Posterior cingulate gyrus (tissue), 11 donors: ENCODE results near the gene SH3BP5.

Source experiments
- DNase-seq, 10 donors: peaks; one replicate each; pipeline versions ENCODE4 v3.0.0 to v3.0.0-alpha.2; 2020 to 2021; ENCODE audit warnings: mixed read lengths in 3 of 10
- intact Hi-C: fragments of 100-400 bp; cut with DNase I; formaldehyde crosslinking; loops from one replicate; pipeline ENCODE4 v1.15.1; 2023

The SH3BP5 gene

DNA sequence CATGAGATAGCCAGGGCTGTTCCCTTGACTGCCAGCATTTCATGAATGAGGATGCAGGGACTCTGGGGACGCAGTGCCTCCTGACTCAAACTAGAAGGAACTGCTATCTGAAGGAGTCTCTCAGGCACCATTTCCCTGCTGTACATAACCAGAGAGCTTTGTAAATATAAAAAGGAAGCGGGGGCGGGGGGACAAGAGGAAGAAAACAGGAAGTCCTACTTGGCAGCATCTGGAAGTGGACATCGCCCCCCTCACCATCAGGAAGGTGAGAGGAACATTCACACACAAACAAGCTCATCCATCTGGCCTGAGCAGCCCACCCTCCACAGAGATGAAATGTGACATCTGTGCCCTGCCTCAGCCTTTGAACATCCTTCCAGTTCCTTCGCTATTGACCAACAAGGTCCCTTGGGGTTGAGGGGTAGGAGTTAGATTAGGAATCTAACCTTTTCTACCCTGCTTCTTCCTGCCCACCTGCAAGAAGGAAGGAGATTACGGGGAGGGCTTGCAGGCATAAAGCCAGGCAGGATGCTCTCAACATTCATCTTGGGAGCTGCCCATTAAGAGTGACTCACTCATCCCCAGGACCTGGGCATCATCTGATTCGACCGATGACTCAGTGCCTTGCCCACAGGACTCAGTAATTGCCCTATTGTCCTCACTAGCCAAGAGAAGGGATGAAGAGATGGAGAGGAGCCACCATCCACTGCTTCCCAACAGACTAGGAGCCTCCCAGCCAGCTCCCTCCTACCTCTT is 31.9 kb downstream of the SH3BP5 start:
- no peak for DNase-seq
- intact Hi-C loops, result no loop called here

DNA sequence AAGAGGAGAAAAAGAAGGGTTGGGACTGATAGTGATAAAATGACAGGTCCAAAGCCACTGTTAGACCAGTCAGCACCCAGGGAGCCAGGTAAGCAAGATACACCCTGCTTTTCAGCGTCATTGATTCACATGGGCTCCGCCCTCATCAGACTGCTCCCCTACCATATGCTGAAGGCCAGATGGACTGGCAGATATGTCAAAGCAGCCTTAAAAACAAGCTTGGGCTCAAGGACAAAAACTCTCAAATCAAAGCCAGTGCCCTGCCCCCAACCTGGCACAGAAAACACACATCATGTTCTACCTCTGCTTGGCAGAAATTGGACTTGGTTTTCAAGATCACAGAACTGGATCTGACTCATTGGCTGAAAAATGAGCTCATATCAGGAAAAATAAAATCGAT is 33.4 kb downstream of the SH3BP5 start:
- DNase-seq, result no peak
- intact Hi-C loops, result no loop called here

DNA sequence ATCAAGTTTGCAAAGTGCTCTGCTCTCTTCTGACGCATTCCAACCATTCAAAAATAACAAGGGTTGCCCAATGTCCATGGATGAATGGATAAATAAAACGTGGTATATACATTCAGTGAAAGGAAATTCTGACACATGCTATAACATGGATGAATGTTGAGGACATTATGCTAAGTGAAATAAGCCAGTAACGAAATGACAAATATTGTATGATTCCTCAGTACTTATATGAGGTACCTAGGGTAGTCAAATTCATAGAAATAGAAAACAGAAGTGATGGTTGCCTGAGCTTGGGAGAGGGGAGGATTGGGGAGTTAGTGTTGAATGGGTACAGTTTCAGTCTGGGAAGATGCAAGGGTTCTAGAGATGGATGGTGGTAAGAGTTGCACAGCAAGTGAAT is 33.9 kb downstream of the SH3BP5 start:
- intact Hi-C loops, result no loop called here
- no peak for DNase-seq

DNA sequence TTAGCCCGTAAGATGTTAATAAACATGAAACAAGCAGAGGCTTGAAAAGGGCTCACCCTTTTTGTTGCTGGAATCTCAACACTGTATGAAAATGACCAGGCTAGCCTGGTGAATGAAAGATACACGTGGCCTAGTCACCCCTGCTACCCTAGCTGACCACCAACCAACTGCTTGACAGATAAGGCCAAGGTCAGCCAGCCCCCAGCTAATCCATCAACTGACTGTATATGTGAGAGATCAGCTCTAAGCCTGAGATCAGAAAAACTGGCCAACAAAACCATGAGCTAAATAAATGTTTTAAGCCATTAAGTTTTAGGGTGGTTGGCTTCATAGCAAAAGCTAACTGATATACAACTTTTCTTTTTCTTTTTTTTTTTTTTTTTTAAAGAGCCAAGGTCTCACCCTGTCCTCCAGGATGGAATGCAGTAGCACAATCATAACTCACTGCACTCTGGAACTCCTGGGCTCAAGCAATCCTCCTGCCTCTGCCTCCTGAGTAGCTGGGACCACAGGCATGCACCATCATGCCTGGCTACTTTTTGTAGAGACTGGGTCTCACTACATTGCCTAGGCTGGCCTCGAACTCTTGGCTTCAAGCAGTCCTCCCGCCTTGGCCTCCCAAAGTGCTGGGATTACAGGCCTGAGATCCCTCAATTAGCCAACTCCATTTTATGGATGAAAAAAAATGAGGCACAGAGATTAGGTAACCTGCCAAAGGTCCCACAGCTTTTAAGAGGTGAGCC is 34.6 kb downstream of the SH3BP5 start:
- no peak for DNase-seq
- intact Hi-C loops, result no loop called here

DNA sequence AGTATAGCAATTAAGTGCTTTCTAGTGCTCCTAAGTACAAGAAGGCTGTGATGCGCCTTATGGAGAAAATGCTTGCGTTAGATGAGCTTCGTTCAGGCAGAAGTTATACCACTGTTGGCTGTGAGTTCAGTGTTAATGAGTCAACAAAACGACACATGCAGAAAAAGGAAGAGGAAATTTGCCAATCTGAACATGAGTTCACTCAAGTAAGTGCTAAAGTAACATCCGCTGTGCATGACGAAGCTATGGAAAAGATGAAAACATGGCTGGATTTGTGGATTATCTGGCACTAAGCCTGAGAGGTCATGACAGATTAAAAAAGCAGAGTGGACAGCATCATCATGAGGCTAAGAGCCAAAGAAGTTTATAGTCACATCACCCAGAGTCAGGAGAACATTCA is 36.9 kb downstream of the SH3BP5 start:
- intact Hi-C loops, result no loop called here
- no peak for DNase-seq

DNA sequence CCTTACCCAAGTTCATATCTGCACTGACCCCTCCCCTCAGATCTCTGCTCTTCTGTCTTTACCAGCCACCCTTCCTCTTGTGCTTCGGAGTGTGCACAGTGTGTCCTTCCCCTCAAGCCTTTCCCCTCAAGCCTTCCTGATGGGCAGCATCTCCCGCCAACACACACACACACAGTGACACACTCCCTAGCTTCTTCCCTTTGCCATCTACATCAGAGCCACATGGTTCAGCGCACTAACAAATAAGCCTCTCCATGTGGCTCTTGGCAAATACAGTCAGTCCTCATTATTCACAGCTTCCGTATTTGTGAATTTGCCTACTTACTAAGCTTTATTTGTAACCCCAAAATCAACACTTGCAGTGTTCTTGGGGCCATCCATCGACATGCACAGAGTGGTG is 37.5 kb downstream of the SH3BP5 start:
- intact Hi-C loops, result no loop called here
- DNase-seq, result peak in 1 of 10 donors; percentile 72

DNA sequence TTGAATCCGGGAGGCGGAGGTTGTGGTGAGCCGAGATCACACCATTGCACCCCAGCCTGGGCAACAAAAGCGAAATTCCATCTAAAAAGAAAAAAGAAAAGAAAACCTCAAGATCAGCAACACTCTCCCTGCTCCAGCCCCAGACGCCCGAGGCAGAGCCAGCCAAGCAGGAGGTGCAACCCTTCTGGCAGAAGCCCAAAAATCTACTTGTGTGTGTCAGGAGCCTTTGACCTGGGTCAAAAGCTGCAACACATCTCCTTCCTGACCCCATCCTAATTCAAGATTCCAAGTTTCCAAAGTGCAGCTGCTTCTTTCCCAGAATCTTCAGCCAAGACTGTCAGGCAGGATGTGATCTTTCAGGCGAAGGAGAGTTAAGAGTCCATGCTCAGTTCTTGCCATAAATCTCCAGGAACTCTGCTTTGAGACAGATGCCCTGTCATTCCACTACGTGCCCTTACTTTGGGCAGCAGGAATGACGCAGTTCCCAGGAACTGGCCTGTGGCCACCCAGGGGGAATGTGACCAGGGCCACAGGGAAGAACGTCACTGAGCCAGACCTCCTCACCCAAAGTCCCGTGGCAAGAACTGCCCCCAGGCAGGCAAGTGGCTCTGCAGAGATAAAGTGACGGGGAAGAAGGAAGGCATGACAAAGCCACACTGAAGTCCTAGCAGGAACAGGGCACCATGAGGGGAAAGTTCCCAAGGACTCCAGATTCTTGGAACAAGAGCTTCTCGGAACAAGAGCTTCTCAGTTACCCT is 39.4 kb downstream of the SH3BP5 start:
- intact Hi-C loops, result no loop called here
- DNase-seq, result peak in 1 of 10 donors; percentile 62

DNA sequence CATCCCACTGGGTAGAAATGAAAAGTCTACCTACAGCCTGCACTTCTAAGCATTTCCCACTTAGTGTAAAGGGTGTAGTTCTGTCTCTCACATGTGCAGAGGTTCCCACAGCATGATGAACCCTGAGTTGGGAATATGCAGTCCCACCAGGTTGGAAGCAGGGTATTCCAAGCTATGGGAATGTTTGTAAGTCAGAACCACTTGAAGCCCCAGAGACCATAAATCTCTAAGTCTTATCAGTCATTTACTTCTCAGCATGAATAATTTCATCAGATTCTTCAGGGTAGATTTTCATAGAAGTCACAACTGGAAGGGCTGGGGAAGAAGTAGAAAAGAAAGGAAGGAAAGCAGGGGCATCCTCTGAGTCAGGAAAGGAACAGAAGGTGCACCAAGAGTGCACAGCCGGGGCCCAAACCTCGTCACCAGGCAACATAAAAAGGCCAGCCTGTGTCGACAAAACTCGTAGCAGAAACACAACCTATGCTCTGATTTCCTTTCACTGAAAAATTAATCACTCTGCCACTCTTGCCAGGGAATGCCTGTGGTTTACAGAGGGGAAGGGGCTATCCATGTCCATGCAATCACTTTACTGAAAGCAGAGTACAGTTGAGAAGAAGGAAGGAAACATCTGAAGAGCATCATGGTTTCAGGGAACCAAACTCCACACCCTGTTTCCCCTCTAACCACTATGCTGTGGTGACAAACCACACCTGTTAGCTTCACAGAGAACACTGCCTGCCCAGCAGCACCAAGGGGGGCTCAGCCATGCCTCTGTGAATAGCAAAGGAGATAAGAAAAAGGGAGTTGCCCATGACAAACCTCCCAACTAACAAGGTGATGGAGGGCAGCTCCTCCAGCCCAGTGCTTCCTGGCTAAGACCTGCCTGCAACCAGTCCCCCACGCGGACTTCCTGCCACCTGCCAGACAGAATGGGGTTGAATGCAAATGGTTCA is 40.5 kb downstream of the SH3BP5 start:
- intact Hi-C loops, result no loop called here
- peak in 1 of 10 donors; percentile 42 for DNase-seq

DNA sequence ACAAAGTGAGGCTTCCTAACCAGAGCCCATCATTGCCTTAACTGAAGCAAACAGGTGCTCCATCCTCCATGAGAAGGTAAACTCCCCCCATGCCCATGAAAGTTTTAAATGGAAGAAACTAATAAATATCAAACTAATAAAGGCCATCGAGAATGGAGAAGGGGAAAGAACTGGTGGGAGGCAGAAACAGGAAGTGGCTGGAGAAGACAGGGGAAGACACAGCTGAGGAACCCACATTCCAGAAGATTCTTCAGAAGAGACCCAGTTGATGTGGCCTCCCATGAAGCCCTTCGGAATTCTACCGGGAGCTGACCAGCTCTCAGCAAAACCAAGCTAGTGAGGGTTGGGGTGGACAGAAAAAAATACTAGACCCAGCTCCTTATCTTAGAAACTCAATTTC is 41.6 kb downstream of the SH3BP5 start:
- intact Hi-C loops, result no loop called here
- peak in 1 of 10 donors; percentile 1 for DNase-seq

DNA sequence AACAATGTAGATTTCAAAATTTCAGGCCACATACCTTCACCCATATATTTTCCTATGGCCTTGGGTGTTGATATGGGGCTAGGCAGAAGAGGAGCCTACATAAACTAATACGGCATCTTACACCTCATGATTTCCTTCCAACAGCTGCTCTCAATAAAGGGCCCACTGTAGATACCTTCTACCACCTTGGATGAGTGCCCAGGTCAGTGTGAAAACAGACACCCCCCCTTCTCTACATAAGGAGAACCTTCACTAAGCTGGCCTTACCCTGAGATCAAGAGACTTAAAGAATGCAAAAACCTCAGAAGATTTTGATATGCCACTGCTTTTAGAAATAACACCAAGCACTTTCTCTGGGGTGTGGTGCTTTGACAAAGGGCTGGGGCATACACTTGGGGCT is 42.7 kb downstream of the SH3BP5 start:
- intact Hi-C loops, result no loop called here
- no peak for DNase-seq

DNA sequence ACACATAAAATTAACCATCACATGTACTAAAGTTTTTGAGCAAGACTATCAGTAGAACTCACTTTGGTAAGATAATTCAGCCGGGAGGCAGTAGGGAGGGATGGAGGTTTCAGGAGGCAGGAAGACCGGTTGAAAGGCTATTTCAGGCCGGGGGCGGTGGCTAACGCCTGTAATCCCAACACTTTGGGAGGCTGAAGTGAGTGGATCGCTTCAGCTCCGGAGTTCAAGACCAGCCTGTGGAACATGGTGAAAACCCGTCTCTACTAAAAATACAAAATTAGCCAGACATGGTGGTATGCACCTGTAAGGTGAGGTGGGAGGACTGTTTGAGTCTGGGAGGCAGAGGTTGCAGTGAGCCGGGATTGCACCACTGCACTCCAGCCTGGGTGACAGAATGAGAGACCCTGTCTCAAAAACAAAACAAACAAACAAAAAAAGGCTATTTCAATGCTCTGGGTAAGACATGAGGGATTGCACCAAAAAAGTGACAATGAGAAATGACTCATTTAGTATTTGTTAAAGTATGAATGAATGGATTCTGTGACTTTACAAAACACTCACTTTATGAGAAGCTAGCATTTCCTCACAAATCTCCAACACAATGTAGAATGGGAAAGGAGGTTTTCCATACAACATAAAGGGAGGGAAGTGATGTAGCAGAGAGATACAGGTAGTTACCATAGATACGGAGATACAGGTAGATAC is 43.9 kb downstream of the SH3BP5 start:
- intact Hi-C loops, result no loop called here
- peak in 1 of 10 donors; percentile 65 for DNase-seq

DNA sequence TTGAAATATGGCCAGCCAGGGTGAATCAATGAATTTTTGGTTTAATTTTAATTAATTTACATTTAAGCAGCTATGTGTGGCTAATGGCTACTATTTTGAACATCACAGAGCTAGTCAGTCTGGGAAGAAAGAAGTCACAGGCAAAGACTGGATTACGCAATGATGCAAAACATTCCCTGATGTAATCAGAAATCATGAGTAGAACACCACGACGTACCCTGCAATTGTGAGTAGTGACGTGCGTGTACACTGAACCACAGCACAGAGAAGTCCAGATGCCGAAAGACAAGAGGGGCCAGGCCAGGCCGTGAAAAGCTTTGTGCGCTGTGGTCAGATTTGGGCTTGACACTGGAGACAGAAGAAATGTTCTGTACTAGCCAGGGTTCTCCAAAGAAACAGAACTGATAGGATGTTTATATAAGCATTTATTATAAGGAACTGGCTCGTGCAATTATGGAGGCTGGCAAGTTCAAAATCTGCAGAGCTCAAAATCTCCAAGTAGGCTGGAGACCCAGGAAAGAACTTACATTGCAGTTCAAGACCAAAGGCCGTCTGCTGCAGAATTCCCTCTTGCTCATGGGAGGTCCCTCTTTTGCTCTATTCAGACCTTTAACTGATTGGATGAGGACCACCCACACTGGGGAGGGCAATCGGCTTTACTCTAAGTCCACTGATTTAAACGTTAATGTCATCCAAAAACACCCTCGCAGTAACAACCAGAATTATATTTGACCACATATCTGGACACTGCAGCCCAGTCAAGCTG is 44.6 kb downstream of the SH3BP5 start:
- peak in 1 of 10 donors; percentile 85 for DNase-seq
- intact Hi-C loops, result no loop called here

DNA sequence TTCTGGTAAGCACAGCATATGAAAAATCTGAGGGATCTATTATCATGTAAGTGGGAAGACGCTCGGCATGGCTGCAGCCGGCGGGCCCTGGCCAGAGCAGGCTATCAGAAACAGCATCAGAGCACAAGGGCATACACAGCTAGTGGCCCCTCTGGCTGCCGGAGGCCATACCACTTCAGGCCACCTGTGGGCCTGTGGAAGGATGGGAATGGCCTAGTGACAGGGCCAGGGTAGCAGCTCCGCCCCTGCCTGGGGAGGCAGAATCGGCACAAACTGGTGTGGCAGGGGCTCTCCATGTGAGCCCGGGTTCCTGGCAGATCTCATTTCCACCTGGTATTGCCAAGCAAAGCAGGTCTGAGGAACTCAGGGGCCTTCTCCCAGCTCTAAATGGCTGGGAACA is 46.4 kb downstream of the SH3BP5 start:
- DNase-seq, result no peak
- intact Hi-C loops, result no loop called here

DNA sequence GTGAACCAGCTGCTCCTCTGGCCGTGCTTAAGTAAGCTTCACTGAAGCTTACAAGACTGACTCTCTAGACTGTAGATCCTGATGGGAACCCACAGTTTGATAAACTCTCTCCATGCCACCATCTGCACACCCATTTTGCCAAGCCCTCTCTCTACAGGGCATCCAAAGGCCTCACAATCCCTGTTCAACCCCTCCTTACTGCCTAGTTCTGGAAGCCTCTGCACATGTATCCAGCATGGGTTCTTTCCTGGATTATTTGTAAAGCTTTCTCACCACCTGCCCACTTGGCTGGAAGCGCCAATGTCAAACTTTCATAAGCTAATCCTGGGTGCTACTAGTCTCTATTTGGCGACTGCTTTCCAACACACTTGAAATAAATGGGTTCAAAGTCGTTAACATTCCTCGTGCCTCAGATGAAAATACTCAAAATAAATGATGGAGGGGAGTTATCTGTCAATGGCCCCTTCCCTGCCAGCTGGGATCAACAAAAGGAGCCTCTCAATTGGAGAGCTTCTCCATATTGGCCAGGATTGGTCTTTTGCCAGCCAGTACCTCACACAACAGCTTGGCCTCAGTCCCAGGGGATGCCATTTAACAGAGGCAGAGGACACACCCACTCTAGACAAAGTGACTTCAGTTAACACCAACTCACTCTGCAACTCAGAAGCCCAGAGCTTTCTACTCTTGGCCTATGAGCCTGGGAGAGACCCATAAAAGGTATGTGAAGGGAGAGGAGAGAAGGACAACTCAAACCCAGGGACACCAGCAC is 48.1 kb downstream of the SH3BP5 start:
- DNase-seq, result peak in 2 of 10 donors; percentile 44 to 49
- intact Hi-C loops, result no loop called here

DNA sequence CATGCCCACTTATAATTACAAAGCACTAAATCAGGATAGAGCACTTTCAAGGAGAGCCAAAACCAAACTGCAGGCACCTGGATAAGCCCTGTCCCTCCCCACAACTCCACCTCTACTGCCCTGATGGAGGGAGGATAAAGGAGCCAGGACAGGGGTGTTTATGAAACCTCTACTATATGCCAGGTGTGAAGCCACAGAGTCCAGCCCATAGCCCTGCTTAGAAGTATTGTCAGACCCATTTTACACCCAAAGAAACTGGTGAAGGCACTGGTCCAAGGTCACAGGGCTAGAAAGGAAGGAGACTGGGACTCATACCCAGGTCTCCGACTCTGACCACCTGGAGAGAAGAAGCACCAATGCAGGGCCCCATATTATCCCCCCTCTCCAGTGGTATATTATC is 48.7 kb downstream of the SH3BP5 start:
- DNase-seq, result no peak
- intact Hi-C loops, result no loop called here

DNA sequence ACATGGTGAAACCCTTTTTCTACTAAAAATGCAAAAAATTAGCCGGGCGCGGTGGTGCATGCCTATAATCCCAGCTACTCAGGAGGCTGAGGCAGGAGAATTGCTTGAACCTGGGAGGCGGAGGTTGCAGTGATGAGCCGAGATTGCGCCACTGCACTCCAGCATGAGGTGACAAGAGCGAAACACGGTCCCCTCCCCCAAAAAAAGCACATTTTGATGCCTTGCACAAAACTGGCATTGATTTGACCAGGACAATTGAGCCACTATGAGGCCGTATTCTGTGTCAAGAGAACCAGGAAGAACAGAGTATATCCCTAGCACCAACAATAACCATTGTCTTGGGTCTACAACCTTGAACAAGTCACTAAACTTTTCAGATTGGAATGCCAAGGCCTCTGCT is 50.6 kb downstream of the SH3BP5 start:
- DNase-seq, result peak in 1 of 10 donors; percentile 44
- intact Hi-C loops, result no loop called here

DNA sequence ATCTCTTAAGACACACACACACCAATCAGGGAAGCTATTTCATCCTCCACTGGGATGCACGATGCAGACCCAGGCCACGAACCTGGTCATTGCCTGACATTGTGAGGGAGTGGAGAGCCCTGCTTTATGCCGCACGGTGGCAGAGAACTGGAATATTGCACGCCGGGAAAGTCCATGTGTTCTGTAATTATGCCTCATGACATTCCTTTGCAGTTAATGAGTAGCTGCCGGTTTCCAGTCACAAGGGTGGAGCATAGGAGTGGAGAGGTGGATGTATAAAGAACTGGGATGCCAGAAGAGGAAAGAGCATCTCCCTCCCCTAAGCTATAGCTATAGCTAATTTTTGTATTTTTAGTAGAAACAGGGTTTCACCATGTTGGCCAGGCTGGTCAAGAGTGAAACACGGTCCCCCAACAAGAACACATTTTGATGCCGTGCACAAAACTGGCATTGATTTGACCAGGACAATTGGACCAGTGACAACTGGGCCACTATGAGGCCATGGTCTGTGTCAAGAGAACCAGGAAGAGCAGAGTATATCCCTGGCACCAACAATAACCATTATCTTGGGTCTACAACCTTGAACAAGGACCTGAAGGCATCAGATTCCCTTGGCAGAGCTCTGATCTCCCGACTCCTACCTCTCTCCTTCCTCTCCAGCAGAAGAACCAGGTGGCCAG is 51.4 kb downstream of the SH3BP5 start:
- DNase-seq, result no peak
- intact Hi-C loops, result no loop called here
